B cell (primary cell): ENCODE results near the gene RALGAPA2. TPM values are rescaled to one million over a fixed set of nuclear protein-coding genes. Genes with fewer than 3 reads are reported as not detected.
"Not testable (repeated sequence)": the region's sequence is repeated elsewhere in the genome, so short reads cannot be mapped to it uniquely, and the experiment has no call there.

Source experiments
- ATAC-seq: fragments of 200-7000 bp; cut with Tn5 transposase; one replicate; pipeline ENCODE4 v1.10.0; 2021; ENCODE audit warnings: low read depth, mild to moderate bottlenecking, moderate number of reproducible peaks, moderate library complexity
- CTCF ChIA-PET: fragments of 350-600 bp; sonication (Branson Sonifier 250); formaldehyde crosslinking; loops from one replicate; lab custom pipeline; 2021; ENCODE audit warnings: antibody characterized with exemption, inconsistent platforms; lab: Charles Lee
- POLR2A ChIA-PET: fragments of 350-600 bp; sonication (Branson Sonifier 250); formaldehyde crosslinking; loops from one replicate; lab custom pipeline; 2021; ENCODE audit warnings: antibody characterized with exemption; lab: Charles Lee
- DNase-seq: peaks from one replicate; pipeline ENCODE4 v3.0.0; 2013
- H2AFZ ChIP-seq: 2 replicates; pipeline ENCODE4 v1.6.1; 2012; ENCODE audit warnings: mild to moderate bottlenecking, low read depth, low read length; ENCODE audit not compliant: insufficient read depth, poor library complexity, severe bottlenecking
- H3K27ac ChIP-seq, 2 donors: 1 replicate in 1 of 2; 2 replicates in 1 of 2; pipeline ENCODE4 v1.5.1; 2012 to 2013; ENCODE audit warnings: low read length in 2 of 2, mild to moderate bottlenecking in 2 of 2, moderate library complexity in 1 of 2
- H3K27me3 ChIP-seq, 4 experiments: fragments of 200-600 bp in 1 of 4; sonication (generic) in 1 of 4; replicated peaks in 1 of 4; 1 replicate in 2 of 4; 2 replicates in 2 of 4; pipeline versions ENCODE4 v1.6.1 to v1.7.0; 2013 to 2016; ENCODE audit warnings: low read length in 3 of 4, mild to moderate bottlenecking in 2 of 4, mixed read lengths in 1 of 4, moderate library complexity in 1 of 4; ENCODE audit not compliant: insufficient read depth in 4 of 4, control insufficient read depth in 3 of 4; ENCODE audit errors: control extremely low read depth in 1 of 4
- H3K36me3 ChIP-seq, 2 experiments: replicated peaks in 1 of 2; 1 replicate in 1 of 2; 2 replicates in 1 of 2; pipeline versions ENCODE4 v1.6.1 to v1.7.1; 2013; ENCODE audit warnings: low read length in 1 of 2; ENCODE audit not compliant: insufficient read depth in 2 of 2, control insufficient read depth in 1 of 2; ENCODE audit errors: control extremely low read depth in 1 of 2, extremely low read depth in 1 of 2
- H3K4me1 ChIP-seq, 2 donors: fragments of 200-600 bp in 1 of 2; sonication (generic) in 1 of 2; 1 replicate in 1 of 2; 2 replicates in 1 of 2; pipeline versions ENCODE4 v1.5.1 to v1.6.1; 2013 to 2017; ENCODE audit warnings: low read length in 2 of 2; ENCODE audit not compliant: control insufficient read depth in 2 of 2, insufficient read depth in 2 of 2
- H3K4me2 ChIP-seq: replicated peaks from 2 replicates; pipeline ENCODE3; 2012; ENCODE audit warnings: mild to moderate bottlenecking, low read depth, low read length; ENCODE audit not compliant: poor library complexity, severe bottlenecking
- H3K4me3 ChIP-seq, 5 experiments: fragments of 200-600 bp in 1 of 5; sonication (generic) in 1 of 5; 1 replicate in 3 of 5; 2 replicates in 2 of 5; pipeline versions ENCODE4 v1.5.1 to v1.7.0; 2011 to 2016; ENCODE audit warnings: low read length in 4 of 5, mild to moderate bottlenecking in 4 of 5, low read depth in 2 of 5, control low read depth in 1 of 5, moderate library complexity in 1 of 5; ENCODE audit not compliant: insufficient read depth in 1 of 5; ENCODE audit errors: control extremely low read depth in 1 of 5, extremely low read depth in 1 of 5
- H3K79me2 ChIP-seq: fragments of 200-600 bp; sonication (generic); one replicate; pipeline ENCODE4 v1.6.0; 2016; ENCODE audit warnings: low read length; ENCODE audit not compliant: control insufficient read depth, insufficient read depth
- H3K9ac ChIP-seq: fragments of 200-600 bp; sonication (generic); 2 replicates; pipeline ENCODE4 v1.6.1; 2017; ENCODE audit warnings: mild to moderate bottlenecking, low read length, moderate library complexity
- H3K9me3 ChIP-seq, 3 donors: one replicate each; pipeline versions ENCODE4 v1.6.1 to v1.7.1; 2013; ENCODE audit warnings: low read length in 2 of 3; ENCODE audit not compliant: control insufficient read depth in 2 of 3, insufficient read depth in 1 of 3; ENCODE audit errors: control extremely low read depth in 1 of 3
- H4K20me1 ChIP-seq: 2 replicates; pipeline ENCODE4 v1.6.0; 2012; ENCODE audit warnings: mild to moderate bottlenecking, low read length; ENCODE audit not compliant: insufficient read depth, control insufficient read depth, poor library complexity, severe bottlenecking
- H3K27ac Mint-ChIP-seq: one replicate; pipeline ENCODE4 v1.8.0; 2021; ENCODE audit warnings: mixed read lengths
- H3K27me3 Mint-ChIP-seq: one replicate; pipeline ENCODE4 v1.8.0; 2021; ENCODE audit warnings: mixed read lengths
- H3K4me1 Mint-ChIP-seq: one replicate; pipeline ENCODE4 v1.8.0; 2021; ENCODE audit warnings: mixed read lengths
- H3K4me3 Mint-ChIP-seq: one replicate; pipeline ENCODE4 v1.8.0; 2021; ENCODE audit warnings: mixed read lengths
- H3K9me3 Mint-ChIP-seq: one replicate; pipeline ENCODE4 v1.8.0; 2022; ENCODE audit warnings: mixed read lengths; ENCODE audit not compliant: insufficient read depth
- CTCF ChIP-seq: fragments of 200-600 bp; IDR thresholded peaks from one replicate; pipeline ENCODE4 v1.8.0; 2022; ENCODE audit warnings: antibody characterized with exemption, mild to moderate bottlenecking
- EZH2 ChIP-seq: IDR thresholded peaks from 2 replicates; pipeline ENCODE4 v1.6.1; 2012; ENCODE audit warnings: borderline replicate concordance, low read depth, mild to moderate bottlenecking, moderate library complexity, low read length; ENCODE audit not compliant: insufficient read depth, poor library complexity, severe bottlenecking
- WGBS: methylation state at CpG from one replicate; pipeline ENCODE4 v1.1.5; 2013; ENCODE audit warnings: missing lambda C conversion rate; ENCODE audit not compliant: insufficient coverage; 5-methylcytosine and 5-hydroxymethylcytosine counted together
- intact Hi-C: fragments of 100-400 bp; cut with micrococcal nuclease; formaldehyde crosslinking; loops from one replicate; pipeline ENCODE4 v1.10.0; 2022
- polyA plus RNA-seq: library from polyadenylated mRNA; depleted of rRNA; stranded (reverse); fragments of >200 nt; gene quantifications from 2 replicates; pipeline ENCODE4 v1.2.3, GENCODE V29; 2012
- total RNA-seq, 2 donors: library from RNA; stranded (reverse); fragments of 120-200 nt in 1 of 2; gene quantifications; 1 replicate in 1 of 2; 2 replicates in 1 of 2; pipeline versions ENCODE4 v1.2.3 to v1.2.4, GENCODE V29; 2013 to 2022

The RALGAPA2 gene
- total and polyA plus RNA-seq, 2 donors (not counting 1 experiment from before 2014, with no cell fraction given): 6.4 to 33.1 TPM

DNA sequence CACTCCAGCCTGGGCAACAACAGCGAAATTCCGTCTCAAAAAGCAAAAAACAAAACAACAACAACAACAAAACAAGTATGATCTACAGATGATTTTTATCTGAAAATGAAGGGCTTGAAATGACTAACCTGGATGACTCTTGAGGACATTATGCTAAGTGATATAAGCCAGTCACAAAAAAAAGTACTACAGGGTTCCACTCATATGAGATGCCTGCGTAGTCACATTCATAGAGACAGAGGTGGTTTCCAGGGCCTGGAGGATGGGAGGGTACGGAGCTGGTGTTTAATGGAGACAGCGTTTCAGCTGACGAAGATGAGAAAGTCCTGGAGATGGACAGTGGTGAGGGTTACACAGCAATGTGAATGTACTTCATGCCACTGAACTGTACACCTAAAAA, 352.8 kb downstream of the RALGAPA2 start:
- DNase-seq: no peak
- CTCF ChIA-PET: interaction anchor here (0.9 to 3.6 kb wide), 9 partner anchors 11 to 236 kb away, joined by 3 to 15 read pairs (median 6); no protein-coding TSS in a partner anchor
- WGBS: 92% methylated on average over 2 of the region's 6 CpGs

GRCh38 chr20:20358801-20359200, 353.6 kb downstream of the RALGAPA2 start:
- Histone ChIP-seq H3K9me3 (peaks cover 0 to 1% (median 0%) of the 10 kb centered on the region in 3 donors), H3K4me3 (no peak overlapping the region), H3K4me2 (no peak overlapping the region), H2AFZ (no peak overlapping the region), H3K27ac (no peak overlapping the region), H4K20me1 (no peaks in the 10 kb centered on the region), H3K4me1 (peaks cover 5 to 9% of the 10 kb centered on the region in 2 donors), H3K9ac (no peak overlapping the region), H3K36me3 (no peaks in the 10 kb centered on the region), H3K79me2 (no peaks in the 10 kb centered on the region), H3K27me3 (peaks cover 0 to 31% (median 18%) of the 10 kb centered on the region in 4 experiments)
- CTCF ChIA-PET: interaction anchor here (0.9 to 3.6 kb wide), 9 partner anchors 11 to 297 kb away, joined by 3 to 15 read pairs (median 6); no protein-coding TSS in a partner anchor
- POLR2A ChIA-PET: no interaction called here
- peaks cover 23% of the 10 kb centered on the region for H3K4me1 Mint-ChIP-seq
- no peak for ATAC-seq
- DNase-seq: no peak
- no peaks in the 10 kb centered on the region for H3K9me3 Mint-ChIP-seq
- TF ChIP-seq EZH2 (no peak), CTCF (no peak)
- no peak overlapping the region for H3K4me3 Mint-ChIP-seq
- intact Hi-C loops: no loop called here
- H3K27me3 Mint-ChIP-seq: peaks cover 39% of the 10 kb centered on the region
- H3K27ac Mint-ChIP-seq: no peak overlapping the region

More for the DNA sequence above, 352.8 kb downstream of the RALGAPA2 start:
- Histone ChIP-seq H3K4me2 (no peak overlapping the region), H3K4me1 (peaks cover 9 to 17% of the 10 kb centered on the region in 2 donors), H4K20me1 (no peaks in the 10 kb centered on the region), H2AFZ (no peak overlapping the region), H3K27me3 (peaks cover 0 to 38% (median 20%) of the 10 kb centered on the region in 4 experiments), H3K9ac (no peak overlapping the region), H3K27ac (no peak overlapping the region), H3K4me3 (no peak overlapping the region), H3K9me3 (peaks cover 0 to 3% (median 1%) of the 10 kb centered on the region in 3 donors), H3K36me3 (no peaks in the 10 kb centered on the region), H3K79me2 (no peaks in the 10 kb centered on the region)
- ATAC-seq: no peak
- POLR2A ChIA-PET: no interaction called here
- intact Hi-C loops: loop anchor here (1.0 to 5.0 kb wide), 2 partner anchors 209 to 277 kb away; no protein-coding TSS in a partner anchor
- H3K9me3 Mint-ChIP-seq: no peaks in the 10 kb centered on the region
- peaks cover 44% of the 10 kb centered on the region for H3K27me3 Mint-ChIP-seq
- no peak overlapping the region for H3K27ac Mint-ChIP-seq
- H3K4me1 Mint-ChIP-seq: peaks cover 27% of the 10 kb centered on the region
- no peak overlapping the region for H3K4me3 Mint-ChIP-seq
- TF ChIP-seq CTCF (no peak), EZH2 (no peak)

- ATAC-seq, H3K27ac ChIP-seq, H3K4me3 Mint-ChIP-seq, H3K27ac Mint-ChIP-seq, H3K9me3 Mint-ChIP-seq, POLR2A ChIA-PET, intact Hi-C loops, H2AFZ ChIP-seq, H3K4me3 ChIP-seq, H3K4me2 ChIP-seq, H4K20me1 ChIP-seq, CTCF ChIA-PET, DNase-seq, H3K9me3 ChIP-seq, H3K79me2 ChIP-seq, H3K4me1 Mint-ChIP-seq, H3K9ac ChIP-seq, H3K4me1 ChIP-seq, H3K36me3 ChIP-seq: not testable (repeated sequence)
- H3K27me3 ChIP-seq: peaks cover 0 to 14% (median 2%) of the 10 kb centered on the region in 4 experiments
- H3K27me3 Mint-ChIP-seq: peaks cover 30% of the 10 kb centered on the region
These were observed 356.9 kb downstream of the RALGAPA2 start for GRCh38 chr20:20355503-20355902.
